Amniotic epithelial cell (primary cell): ENCODE measurements around the gene HEG1.
A peak's percentile ranks its signal among the peaks of the same experiment; 100 is the strongest.
"Not testable (repeated sequence)": the region's sequence is repeated elsewhere in the genome, so short reads cannot be mapped to it uniquely, and the experiment has no call there.

Experiments
- DNase-seq: peaks from one replicate; pipeline ENCODE4 v3.0.0-alpha.2; 2010; ENCODE audit warnings: low read depth

The HEG1 gene

GRCh38 chr3:124986192-124987143 is 69.3 kb downstream of the HEG1 start:
- peak; percentile 95 for DNase-seq

GRCh38 chr3:124985349-124985748 is 70.4 kb downstream of the HEG1 start:
- DNase-seq = peak; percentile 87

DNA sequence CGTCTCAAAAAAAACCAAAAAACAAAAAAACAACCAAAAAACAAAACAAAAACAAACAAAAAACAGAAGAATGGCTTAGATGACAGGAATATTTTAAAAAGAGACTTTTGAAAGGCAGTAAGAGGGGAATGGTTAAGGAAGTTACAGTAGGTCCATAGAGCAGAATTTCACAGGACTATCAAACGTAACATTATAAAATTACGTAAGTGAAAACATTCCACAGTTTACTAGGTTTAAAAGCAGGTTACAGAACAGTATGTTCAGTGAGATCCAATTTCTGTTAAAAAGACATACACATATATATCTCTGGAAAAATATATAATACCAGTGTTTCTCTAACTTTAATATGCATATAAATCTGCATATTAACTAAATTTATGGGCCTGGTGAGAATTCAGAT is 71.0 kb downstream of the HEG1 start:
- DNase-seq = no peak

GRCh38 chr3:124982855-124983254 is 72.9 kb downstream of the HEG1 start:
- DNase-seq = no peak

DNA sequence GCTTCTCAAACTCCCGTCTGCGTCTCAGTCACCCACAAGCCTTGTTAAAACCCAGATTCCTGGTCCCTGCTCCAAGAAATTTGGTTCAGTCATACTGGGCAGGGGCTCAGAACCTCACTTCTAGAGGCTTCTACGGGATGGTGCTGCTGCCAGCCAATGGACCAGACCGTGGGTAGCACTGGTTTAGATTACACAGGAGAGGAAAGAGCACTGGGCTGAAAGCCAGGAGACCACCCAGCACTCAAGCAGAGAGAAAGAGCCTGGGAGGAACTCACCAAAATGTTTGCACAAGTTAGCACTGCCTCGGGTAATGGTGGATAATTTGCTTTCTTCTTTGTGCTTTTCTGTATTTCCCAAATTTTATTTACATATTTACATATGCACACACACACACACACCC is 74.3 kb downstream of the HEG1 start:
- DNase-seq = no peak

DNA sequence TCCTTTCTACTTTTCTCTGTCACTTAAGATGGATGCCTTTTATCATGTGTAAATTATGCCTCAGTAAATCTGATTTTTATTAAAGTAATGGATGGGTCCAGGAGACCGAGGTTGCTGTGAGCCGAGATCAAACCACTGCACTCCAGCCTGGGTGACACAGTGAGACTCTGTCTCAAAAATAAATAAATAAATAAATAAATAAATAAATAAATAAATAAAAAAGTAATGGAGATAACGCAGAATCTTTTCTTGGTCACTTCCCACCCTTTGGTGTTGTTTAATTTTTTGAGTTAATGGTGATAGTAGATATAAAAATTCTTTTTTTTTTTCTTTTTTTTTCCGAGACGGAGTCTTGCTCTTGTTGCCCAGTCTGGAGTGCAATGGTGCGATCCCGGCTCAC is 77.2 kb downstream of the HEG1 start:
- no peak for DNase-seq

DNA sequence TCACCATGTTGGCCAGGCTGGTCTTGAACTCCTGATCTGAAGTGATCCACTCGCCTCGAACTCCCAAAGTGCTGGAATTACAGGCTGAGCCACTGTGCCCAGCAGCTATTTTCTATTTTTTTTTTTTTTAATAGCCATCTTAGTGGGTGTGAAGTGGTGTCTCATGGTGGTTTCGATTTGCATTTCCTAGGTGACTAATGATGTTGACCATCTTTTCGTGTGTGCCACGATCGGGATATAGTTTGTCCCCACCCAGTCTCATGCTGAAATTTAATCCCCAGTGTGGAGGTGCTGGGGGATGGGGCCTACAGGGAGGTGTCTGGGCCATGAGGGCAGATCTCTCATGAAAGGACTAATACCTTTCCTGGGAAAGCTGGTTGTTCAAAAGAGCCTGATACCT is 79.4 kb downstream of the HEG1 start:
- no peak for DNase-seq

- DNase-seq = no peak
These were observed 81.1 kb downstream of the HEG1 start for GRCh38 chr3:124974691-124975090.

DNA sequence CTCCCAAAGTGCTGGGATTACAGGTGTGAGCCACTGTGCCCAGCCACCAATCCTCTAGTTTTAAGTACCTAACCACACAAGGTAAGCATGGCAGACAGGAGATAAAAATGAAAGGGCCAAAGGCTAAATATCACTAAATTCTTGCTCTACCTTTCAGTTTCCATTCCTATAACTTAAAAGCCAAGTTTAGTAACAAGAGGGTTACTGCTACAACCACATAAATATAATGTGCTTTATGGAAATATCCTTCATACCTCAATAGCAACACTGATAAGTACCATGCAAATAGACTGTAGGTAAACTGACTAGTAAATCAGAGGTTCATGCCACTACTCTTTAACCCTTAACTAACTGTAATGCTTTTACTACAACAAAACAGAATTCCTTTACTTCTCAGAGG is 82.5 kb downstream of the HEG1 start:
- DNase-seq = no peak

- DNase-seq = no peak
These were observed 83.3 kb downstream of the HEG1 start for GRCh38 chr3:124972457-124972856.

DNA sequence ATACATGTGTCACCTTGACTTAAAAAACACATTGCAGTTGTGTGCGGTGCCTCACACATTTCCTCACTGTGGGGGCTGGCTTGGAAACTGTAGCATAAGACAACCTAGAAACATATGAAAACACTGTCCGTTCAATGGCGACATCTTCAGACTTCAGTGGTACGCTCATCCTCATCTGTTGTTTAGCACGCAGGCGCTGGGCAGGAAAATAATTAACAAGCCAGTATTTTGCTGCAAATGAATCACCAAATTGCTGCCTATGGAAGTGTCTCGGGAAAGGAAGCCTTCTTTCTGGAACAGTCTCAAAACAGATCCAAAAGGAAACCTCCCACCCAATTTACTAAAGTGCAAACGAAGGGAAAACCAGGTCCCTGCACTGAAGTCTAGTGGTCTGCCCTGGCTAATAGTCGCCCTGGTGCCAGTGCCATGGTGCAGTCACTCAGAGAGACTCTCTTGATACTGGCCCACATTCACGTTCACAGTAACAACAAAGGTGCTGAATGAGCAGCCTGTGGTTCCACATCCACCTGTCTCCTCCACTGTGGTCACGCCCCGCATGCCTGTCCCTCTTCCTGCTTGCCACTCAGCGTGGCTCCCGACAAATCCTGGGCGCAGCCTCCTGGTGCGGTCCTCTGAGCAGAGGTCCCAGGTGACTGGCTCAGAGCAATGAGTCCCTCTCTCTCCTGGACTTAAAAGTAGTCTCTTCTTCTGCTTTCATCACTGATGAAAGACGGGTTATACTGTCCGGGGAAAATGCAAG is 85.7 kb downstream of the HEG1 start:
- no peak for DNase-seq

- no peak for DNase-seq
These were observed 86.6 kb downstream of the HEG1 start for GRCh38 chr3:124969190-124969589.

- no peak for DNase-seq
These were observed 87.8 kb downstream of the HEG1 start for GRCh38 chr3:124967964-124968363.

GRCh38 chr3:124966521-124967445 is 89.0 kb downstream of the HEG1 start:
- no peak for DNase-seq

- DNase-seq = no peak
These were observed 90.4 kb downstream of the HEG1 start for GRCh38 chr3:124965413-124965812.

DNA sequence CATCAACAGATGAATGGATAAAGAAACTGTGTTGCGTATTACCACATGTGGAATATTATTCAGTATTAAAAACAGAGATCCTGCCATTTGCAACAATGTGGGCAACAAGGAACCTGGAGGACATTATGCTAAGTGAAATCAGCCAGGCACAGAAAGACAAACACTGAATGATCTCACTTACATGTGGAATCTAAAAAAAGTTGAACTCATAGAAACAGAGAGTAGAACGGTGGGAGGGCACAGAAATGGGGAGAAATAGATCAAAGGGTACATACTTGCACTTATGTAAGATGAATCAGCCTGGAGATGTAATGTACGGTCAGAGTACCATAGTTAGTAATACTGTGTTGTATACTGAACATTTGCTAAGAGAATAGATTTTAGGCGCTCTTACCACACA is 91.4 kb downstream of the HEG1 start:
- DNase-seq = peak; percentile 61

DNA sequence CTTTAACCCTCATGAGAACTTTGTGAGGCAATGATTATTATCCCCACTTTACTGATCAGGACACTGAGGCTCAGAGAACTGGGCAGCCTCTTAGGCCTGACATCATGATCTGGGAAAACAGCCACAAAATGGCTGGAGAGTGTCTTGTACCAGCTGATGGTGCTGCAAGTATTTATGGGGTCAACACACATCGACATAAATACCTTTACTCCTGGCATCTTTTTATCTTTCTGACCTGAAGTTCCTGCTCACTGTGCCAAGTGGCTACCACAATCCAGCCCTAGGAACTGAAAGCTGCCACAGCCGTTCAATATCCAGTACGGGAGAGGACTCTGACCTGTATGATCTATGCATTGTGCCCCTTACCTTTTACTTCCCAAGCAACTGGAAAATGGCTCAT is 92.0 kb downstream of the HEG1 start:
- no peak for DNase-seq

DNA sequence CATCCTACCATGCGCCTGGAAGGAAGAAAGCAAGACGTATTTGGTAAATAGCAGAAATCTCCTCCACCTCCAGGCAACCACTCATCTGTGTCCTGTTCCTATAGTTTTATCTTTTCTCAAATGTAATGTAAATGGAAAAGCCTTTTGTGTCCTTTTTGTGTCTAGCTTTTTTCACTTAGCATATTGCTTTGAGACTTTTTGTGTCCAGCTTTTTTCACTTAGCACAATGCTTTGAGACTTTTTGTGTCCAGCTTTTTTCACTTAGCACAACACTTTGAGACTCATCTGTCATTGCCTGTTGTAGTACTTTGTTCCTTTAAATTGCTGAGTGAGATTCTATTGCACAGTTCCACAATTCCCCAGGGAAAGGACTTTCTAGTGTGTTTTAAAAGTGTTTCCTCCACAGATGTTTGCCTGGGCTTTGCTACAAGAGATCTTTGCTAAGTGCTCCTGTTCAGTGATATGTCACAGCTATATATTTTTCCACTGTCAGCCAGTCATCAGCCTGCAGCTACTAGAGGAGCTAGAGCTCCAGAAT is 93.3 kb downstream of the HEG1 start:
- no peak for DNase-seq

- no peak for DNase-seq
These were observed 95.1 kb downstream of the HEG1 start for GRCh38 chr3:124960698-124961097.

- no peak for DNase-seq
These were observed 95.7 kb downstream of the HEG1 start for GRCh38 chr3:124960105-124960504.

GRCh38 chr3:124957951-124958350 is 97.8 kb downstream of the HEG1 start:
- not testable (repeated sequence) for DNase-seq
